Measurements from ENCODE around the gene ATPAF2.

Gene ATPAF2

DNA sequence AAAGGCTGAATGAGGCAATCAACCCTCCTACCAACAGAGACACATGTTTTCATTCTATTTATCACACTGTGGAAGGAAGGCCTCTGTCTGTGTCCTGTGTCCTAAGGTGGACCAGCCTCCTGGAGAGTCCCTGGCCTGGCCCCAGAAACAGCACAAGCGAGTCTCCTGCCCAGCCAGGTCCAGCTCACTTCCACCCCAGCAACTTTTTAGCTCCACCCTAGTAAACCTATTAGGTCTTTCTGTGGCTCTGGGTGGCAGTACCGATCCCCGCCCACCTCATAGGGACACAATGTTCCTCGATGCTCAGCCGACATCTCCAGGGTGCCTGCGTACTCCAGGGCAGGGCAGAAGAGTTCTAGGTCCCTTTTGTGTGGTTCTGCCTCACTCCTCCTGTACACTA, 55.6 kb downstream of the ATPAF2 start:
- no peak for DNase-seq

DNA sequence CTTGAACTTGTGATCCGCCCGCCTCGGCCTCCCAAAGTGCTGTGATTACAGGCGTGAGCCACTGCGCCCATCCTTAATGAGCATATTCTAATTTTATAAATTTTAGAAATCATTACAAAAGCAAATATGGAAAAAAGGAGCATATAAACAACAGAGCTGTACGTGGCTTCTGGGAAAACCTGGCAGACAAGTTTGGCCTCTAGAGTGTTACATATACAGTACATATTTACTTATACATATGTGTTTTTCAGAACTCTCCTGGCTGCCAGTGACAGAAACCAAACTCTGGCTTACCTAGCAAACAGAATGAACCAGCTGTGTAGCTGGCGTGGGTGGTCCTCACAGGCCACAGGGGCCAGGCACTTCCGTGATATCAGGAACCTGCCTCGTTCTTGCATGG, 56.2 kb downstream of the ATPAF2 start:
- no peak for DNase-seq

DNA sequence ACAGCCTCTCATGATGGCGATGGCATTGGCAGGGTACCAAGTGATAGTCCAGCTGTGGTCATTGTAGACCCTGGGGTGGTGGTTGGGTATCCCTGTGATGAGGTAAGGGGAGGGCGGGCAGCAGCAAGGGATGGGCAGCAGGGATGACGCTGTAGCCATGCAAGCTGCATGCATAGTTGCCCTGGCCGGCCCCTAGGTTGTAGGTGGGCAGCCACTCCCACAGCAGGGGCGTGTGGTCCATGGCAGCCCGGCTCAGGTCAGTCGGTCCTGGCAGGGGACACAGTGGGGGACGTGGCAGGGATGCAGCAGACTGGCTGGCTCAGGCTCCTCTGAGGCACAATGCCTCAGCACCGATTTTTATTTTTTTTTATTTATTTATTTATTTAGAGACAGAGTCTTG, 57.6 kb downstream of the ATPAF2 start:
- DNase-seq = no peak

DNA sequence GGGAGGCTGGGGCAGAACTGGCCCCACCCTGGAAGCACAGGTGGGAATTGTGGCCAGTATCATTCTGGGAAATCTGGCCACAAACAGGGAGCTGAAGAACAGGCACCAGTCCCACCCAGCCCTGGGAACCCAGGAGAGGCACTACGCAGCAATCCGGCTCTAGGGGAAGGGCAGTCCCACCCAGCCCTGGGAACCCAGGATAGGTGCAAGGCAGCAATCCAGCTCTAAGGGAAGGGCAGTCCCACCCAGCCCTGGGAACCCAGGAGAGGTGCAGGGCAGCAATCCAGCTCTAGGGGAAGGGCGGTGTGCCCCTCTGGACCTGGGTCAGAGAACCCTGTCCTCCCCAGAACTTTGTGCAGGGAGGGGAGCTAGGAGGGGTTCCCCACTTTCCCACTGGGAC, 59.2 kb downstream of the ATPAF2 start:
- no peak for DNase-seq

DNA sequence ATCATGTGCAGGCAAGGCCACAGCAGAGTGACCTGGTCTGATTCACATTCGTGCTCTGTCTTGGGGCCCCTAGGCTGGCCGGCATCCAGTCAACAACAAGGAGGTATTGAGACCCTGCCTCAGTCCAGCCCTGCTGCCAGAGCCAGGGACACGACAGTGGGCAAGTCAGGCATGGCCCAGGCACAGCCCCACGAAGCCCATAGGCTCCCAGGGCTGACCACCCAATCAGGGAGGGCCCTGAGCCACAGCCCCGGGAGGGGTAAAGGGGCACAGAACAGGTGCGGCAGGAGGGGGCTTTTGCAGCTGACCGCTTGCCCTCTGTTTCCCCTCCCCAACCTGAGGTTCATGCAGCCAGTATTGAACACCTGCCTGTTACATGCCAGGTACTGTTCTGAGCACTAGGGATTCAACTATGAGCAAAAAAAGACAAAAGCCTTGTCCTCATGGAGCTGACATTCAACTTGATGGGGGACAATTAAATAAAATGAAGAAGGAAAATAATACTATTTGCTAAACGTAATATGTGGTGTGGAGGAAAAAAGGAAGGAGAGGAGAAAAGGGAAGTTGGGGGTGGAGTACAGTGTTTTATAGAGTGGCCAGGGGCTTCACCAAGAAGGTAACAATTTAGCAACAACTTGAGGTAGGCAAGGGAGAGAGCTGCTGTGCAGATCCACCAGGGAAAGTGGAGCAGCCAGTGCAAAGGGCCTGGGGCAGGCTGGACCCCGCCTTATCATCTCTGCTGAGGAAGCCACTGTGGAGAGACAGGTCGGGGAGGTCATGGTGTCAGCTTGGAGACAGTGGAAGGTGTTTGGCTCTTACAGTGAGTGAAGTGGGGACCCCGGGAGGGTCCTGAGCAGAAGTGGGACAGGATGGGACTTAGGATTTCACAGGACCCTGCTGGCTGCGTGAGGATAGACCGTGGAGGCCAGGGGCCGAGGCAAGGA, 60.2 kb downstream of the ATPAF2 start:
- no peak for DNase-seq

DNA sequence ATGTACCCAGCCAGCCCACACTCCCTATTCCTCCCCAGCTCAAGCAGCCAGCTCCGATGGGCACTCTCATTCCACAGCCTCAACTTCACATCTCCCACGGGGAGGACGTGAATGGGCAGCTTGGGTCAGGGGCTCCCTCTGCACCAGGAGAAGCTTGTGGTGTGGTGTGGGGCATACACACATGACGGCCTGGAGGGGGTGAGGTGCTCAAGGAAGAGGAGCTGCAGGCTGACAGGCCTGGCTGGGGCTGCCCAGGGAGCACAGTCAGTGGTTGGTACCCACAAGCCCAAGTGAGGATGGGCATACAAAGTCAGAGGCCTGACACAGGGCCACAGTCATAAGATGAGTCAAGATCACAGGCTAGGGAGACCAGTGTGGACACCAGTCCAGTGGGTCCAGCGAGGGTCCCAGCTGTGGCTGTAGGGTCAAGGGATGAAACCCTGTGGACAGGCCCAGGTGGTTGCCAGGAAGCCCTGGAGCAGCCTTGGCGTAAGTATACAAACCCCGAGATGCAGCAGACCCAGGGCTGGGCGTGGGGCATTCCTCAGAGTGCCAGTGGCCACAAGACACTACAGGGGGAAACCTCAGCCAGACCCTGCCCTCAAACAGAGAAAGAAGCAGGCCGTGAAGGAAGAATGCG, 61.9 kb downstream of the ATPAF2 start:
- no peak for DNase-seq

DNA sequence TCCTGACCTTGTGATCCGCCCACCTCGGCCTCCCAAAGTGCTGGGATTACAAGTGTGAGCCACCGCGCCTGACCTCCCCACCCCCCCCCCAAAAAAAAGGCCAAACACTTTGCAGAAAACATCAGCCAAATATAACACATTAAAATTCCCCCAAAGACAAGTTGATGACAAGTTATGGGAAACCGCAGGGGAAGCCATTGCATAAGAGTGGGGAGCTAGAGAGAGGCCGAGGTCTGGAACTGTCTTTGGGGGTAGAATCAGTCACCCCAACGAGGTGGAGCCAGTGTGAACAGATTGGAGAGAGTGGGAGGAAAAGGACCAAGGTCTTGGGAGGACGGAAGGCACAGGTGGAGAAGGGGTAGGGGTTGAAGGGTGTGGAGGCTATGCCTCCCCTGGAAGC, 63.5 kb downstream of the ATPAF2 start:
- DNase-seq = no peak

DNA sequence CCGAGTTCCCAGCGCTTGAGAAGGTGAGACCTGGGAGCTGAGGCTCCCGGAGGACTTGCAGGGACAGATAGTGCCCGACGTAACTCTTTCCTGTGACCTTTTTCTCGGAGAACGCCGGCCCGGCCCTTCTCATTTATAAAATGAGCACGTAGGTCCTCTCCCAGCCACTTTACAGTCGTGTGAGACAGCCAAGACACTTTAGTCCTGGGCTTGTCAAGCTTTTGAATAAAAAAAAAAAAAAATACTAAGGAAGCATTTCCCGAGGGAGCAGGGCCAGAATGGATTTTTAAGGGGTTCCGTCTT, 66.1 kb downstream of the ATPAF2 start:
- no peak for DNase-seq

DNA sequence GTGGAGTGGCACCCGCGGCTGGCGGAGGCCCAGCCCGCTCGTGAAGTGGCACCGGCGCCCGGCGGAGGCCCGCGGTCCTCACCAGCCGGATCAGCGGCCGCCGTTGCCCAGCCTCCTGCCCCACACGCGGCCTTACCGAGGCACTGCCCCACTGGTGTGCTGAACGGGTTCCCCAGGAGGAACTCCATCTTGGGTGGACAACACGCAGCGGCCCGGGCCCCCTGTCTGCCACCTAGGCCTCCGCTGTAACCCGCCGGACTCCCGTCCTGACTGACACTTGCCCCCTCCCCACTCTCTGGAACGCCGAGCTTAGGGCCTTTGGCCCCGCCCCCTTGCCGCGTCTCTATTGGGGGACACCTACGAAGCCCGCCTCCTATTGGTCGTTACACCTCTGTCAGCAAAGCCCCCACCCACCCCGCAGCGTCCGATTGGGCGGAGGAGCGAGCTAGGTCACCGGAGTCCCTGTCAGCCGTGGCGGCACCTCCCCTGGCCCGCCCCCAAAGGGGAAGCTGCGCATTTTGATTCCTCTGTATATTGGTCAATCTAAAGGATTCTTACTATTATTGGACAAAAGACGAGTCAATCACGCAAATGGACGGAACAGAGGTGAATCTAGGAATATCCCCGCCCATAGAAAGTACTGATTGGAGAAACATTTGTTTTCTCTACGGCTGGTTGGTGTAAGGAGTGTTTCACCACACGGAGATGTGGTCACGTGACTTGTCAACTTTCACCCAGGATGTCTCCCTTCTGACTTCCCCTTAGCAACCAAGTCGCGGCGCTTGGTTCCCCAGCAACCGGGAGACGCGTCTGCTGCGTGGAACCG, 66.6 kb downstream of the ATPAF2 start, which contains the start of the genes DRC3 and TOM1L2:
Gene DRC3 (plus strand): TSS at position 737 of the 826 bp plus-strand sequence. CDS start 4,737 bp downstream, outside the sequence.
Gene TOM1L2 (minus strand): TSS at position 275 of the 826 bp plus-strand sequence. CDS start 87 bp downstream, at position 188.
- DNase-seq = peak; percentile 99

DNA sequence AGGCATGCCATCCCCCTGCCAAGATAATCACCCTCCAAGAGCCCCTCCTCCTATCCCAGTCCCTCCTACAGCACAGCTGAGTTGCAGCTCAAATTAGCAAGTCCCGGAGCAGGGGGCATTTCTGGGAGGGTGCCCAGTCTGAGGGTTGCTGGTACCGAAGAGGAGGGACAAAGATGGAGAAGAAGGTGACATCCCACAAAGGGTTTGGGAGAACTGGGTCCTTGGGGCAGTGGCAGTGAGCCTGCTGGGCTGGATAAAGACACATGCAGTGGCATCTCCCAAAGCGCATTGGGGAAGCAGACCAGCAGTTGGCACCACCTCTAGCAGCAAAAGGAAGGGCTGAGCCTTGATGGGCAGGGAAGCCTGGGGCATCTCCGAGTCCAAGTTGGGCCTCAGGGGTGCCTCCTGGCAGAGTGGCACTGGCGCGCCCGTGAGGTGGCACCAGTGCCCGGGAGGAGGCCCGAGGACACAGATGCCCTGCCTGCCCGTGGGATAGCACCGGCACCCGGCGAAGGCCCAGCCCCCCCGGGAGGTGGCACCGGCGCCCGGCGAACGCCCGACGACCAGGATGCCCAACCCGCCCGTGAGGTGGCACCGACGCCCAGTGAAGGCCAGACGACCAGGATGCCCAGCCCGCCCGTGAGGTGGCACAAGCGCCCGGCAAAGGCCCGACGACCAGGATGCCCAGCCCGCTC, 67.4 kb downstream of the ATPAF2 start:
- DNase-seq = no peak

DNA sequence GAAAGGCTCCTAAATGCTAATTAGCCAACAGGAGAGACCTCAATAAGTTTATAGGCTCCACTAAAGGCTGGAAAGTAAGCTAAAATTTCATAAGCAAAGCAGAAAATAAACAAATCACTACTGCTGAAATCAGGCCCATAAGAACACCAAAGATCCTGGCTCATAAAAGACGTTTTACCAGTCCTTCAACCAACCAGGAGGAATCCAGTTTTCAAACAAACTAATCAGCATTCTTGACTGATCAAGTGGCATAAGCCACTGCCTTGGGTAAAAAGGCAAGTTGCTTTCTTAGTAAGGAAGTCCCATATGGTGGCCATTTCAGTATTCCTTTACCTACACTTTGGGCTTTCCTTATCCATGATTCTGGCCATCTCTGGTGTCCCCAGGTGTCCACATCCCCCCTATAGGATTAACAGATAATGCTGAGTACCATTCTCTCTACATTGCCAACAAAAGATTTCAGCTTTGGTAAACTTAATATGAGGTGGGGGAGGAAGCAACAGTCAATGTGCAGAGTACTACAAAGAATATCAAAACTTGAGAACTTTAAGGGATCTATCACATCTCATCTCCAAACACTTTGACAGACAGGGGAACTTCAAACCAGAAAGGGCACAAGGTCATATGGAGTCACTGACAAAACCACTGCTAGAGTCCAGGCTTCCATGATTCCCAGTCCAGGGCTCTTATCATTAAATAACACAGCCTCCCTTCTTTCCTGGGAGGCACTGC, 68.1 kb downstream of the ATPAF2 start:
- no peak for DNase-seq

Measured in DMS 273 treated with DMSO at 0.1 percent for 48 hours (cell line).